SK-N-SH (cell line): ENCODE data around the gene DES. TPM values are rescaled to one million over a fixed set of nuclear protein-coding genes. Genes with fewer than 3 reads are reported as not detected.

Experiments
- CTCF ChIA-PET: fragments of 300-600, 350-600 bp; formaldehyde crosslinking; extraction: SDS; loops from one replicate; lab custom pipeline; 2021; lab: Yijun Ruan, JAX
- POLR2A ChIA-PET: fragments of 350-600 bp; sonication (Branson Sonifier 250); formaldehyde crosslinking; extraction: SDS; loops from one replicate; lab custom pipeline; 2020; ENCODE audit warnings: antibody characterized with exemption, inconsistent platforms; lab: Yijun Ruan, JAX
- DNase-seq: peaks from one replicate; pipeline ENCODE4 v3.0.0; 2012
- H2AFZ ChIP-seq: fragments of 200-600 bp; sonication (generic); 2 replicates; pipeline ENCODE4 v1.8.1; 2016; ENCODE audit warnings: antibody characterized with exemption, mild to moderate bottlenecking, low read depth
- H3F3A ChIP-seq: fragments of 200-600 bp; sonication (generic); replicated peaks from 2 replicates; pipeline ENCODE3; 2016; ENCODE audit warnings: antibody characterized with exemption, mild to moderate bottlenecking; ENCODE audit not compliant: insufficient read depth
- H3K27ac ChIP-seq, 2 experiments: fragments of 200-500 bp in 1 of 2; fragments of 200-600 bp in 1 of 2; sonication (Bioruptor generic) in 1 of 2; sonication (generic), shearing (Covaris generic) in 1 of 2; 2 replicates each; pipeline versions ENCODE4 v1.5.1 to v1.6.1; 2014 to 2016; ENCODE audit warnings: low read depth in 2 of 2, inconsistent platforms in 1 of 2, low read length in 1 of 2, mild to moderate bottlenecking in 1 of 2, mixed read lengths in 1 of 2
- H3K27me3 ChIP-seq: fragments of 200-600 bp; sonication (generic), shearing (Covaris generic); 2 replicates; pipeline ENCODE4 v1.6.1; 2016; ENCODE audit warnings: mixed run types; ENCODE audit not compliant: insufficient read depth
- H3K36me3 ChIP-seq, 2 experiments: fragments of 200-500 bp in 1 of 2; fragments of 200-600 bp in 1 of 2; sonication (Bioruptor generic) in 1 of 2; sonication (generic) in 1 of 2; replicated peaks in 1 of 2; 2 replicates each; pipeline versions ENCODE3 to v1.5.1; 2014 to 2016; ENCODE audit warnings: low read length in 1 of 2, mild to moderate bottlenecking in 1 of 2; ENCODE audit not compliant: insufficient read depth in 2 of 2, control insufficient read depth in 1 of 2
- H3K4me1 ChIP-seq, 2 experiments: fragments of 200-500 bp in 1 of 2; fragments of 200-600 bp in 1 of 2; sonication (Bioruptor generic) in 1 of 2; sonication (generic), shearing (Covaris generic) in 1 of 2; 2 replicates each; pipeline versions ENCODE4 v1.5.1 to v1.6.1; 2014 to 2016; ENCODE audit warnings: low read depth in 1 of 2, low read length in 1 of 2, mixed run types in 1 of 2; ENCODE audit not compliant: insufficient read depth in 2 of 2, control insufficient read depth in 1 of 2
- H3K4me2 ChIP-seq: fragments of 200-600 bp; sonication (generic), shearing (Covaris generic); 2 replicates; pipeline ENCODE4 v1.6.1; 2017; ENCODE audit warnings: mixed run types
- H3K4me3 ChIP-seq, 2 experiments: fragments of 200-500 bp in 1 of 2; fragments of 200-600 bp in 1 of 2; sonication (Bioruptor generic) in 1 of 2; sonication (generic), shearing (Covaris generic) in 1 of 2; 2 replicates each; pipeline versions ENCODE4 v1.5.1 to v1.8.1; 2014 to 2016; ENCODE audit warnings: low read depth in 2 of 2, inconsistent platforms in 1 of 2, low read length in 1 of 2, mild to moderate bottlenecking in 1 of 2, mixed read lengths in 1 of 2, moderate library complexity in 1 of 2
- H3K79me2 ChIP-seq: fragments of 200-600 bp; sonication (generic); 2 replicates; pipeline ENCODE4 v1.8.1; 2017; ENCODE audit warnings: mild to moderate bottlenecking; ENCODE audit not compliant: insufficient read depth
- H3K9ac ChIP-seq: fragments of 200-600 bp; sonication (generic); 2 replicates; pipeline ENCODE4 v1.6.1; 2017; ENCODE audit warnings: mixed run types
- H3K9me2 ChIP-seq: fragments of 200-600 bp; sonication (generic); 2 replicates; pipeline ENCODE4 v1.6.1; 2017; ENCODE audit warnings: mixed run types
- H3K9me3 ChIP-seq: fragments of 200-600 bp; sonication (generic); 2 replicates; pipeline ENCODE4 v1.6.1; 2017; ENCODE audit warnings: mixed run types, mild to moderate bottlenecking, moderate library complexity
- H4K20me1 ChIP-seq: fragments of 200-600 bp; sonication (generic); 2 replicates; pipeline ENCODE4 v1.6.1; 2017; ENCODE audit warnings: mild to moderate bottlenecking, mixed run types; ENCODE audit not compliant: insufficient read depth
- FOSL2 ChIP-seq: IDR thresholded peaks from 2 replicates; pipeline ENCODE4 v1.4.0; 2012; ENCODE audit warnings: low read depth, mild to moderate bottlenecking, moderate library complexity, borderline replicate concordance
- FOXJ3 ChIP-seq: sonication (generic); formaldehyde crosslinking; IDR thresholded peaks from 2 replicates; pipeline ENCODE4 v1.5.1; 2020; ENCODE audit warnings: mild to moderate bottlenecking, missing genetic modification reagents
- FOXM1 ChIP-seq: IDR thresholded peaks from 2 replicates; pipeline ENCODE4 v1.4.0; 2012; ENCODE audit warnings: low read depth, mild to moderate bottlenecking
- GABPA ChIP-seq: IDR thresholded peaks from 2 replicates; pipeline ENCODE4 v1.4.0; 2012; ENCODE audit warnings: low read depth, mild to moderate bottlenecking
- MEF2A ChIP-seq: IDR thresholded peaks from 2 replicates; pipeline ENCODE4 v1.4.0; 2012; ENCODE audit warnings: low read depth, borderline replicate concordance
- MXI1 ChIP-seq: IDR thresholded peaks from 2 replicates; pipeline ENCODE4 v1.6.1; 2012; ENCODE audit warnings: mild to moderate bottlenecking, low read depth, low read length, improper control_type of control experiment
- RAD21 ChIP-seq: IDR thresholded peaks from 2 replicates; pipeline ENCODE4 v1.6.1; 2012; ENCODE audit warnings: mild to moderate bottlenecking, low read length
- RFX5 ChIP-seq: IDR thresholded peaks from 2 replicates; pipeline ENCODE4 v1.6.1; 2012; ENCODE audit warnings: mild to moderate bottlenecking, improper control_type of control experiment, low read length
- RXRA ChIP-seq: IDR thresholded peaks from 2 replicates; pipeline ENCODE4 v1.4.0; 2012; ENCODE audit warnings: low read depth, mild to moderate bottlenecking, borderline replicate concordance
- SMC3 ChIP-seq: IDR thresholded peaks from 2 replicates; pipeline ENCODE4 v1.6.1; 2012; ENCODE audit warnings: low read depth, low read length, improper control_type of control experiment
- YY1 ChIP-seq: IDR thresholded peaks from 2 replicates; pipeline ENCODE4 v1.4.0; 2012; ENCODE audit warnings: low read depth, mild to moderate bottlenecking
- WGBS: methylation state at CpG from one replicate; pipeline ENCODE4 v1.1.6; 2017; ENCODE audit warnings: low lambda C conversion rate; 5-methylcytosine and 5-hydroxymethylcytosine counted together
- polyA plus RNA-seq, 3 experiments: library from polyadenylated mRNA; depleted of rRNA; stranded (reverse); fragments of >200 nt; gene quantifications; 2 replicates each; pipeline ENCODE4 v1.2.3, GENCODE V29; 2012
- TF ChIP-seq, protein P1 (sequence below): IDR thresholded peaks from 2 replicates; pipeline ENCODE4 v1.4.0; 2012; ENCODE audit warnings: low read depth, borderline replicate concordance

The DES gene
- polyA plus RNA-seq, 1 of the 3 experiments (the other 2 are of a cell fraction): 0.21 TPM

DNA sequence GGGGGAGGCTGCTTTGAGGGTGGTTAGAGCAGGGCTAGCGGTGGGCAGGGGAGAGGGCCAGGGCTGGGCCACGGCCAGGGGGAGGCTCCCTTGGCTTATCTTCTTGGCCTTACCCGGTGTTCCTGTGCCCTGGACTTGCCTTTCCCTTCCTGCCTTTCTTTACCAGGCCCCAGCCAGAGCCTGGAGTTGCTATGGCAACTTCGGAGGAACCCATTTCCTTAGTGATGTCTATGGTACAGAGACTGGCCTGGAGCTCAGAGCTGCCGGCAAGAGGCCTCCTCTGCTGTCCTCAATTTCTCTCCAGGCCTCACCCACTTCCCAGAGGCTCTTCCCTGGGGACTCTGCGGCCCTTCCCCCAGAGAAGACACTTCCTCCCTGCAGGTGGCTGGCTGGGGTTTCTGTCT lies 27.9 kb downstream of the DES start:
- Histone ChIP-seq H3K9me2 (no peaks in the 10 kb centered on the region), H4K20me1 (no peaks in the 10 kb centered on the region), H3K79me2 (peaks cover 20% of the 10 kb centered on the region; the same call in 1 of the 2 replicates), H3K27ac (peak overlapping the region; percentile 60 to 75), H3K36me3 (peaks cover 21 to 35% of the 10 kb centered on the region in 2 experiments), H3K4me2 (peak overlapping the region; percentile 96), H3K4me1 (peaks cover 42 to 47% of the 10 kb centered on the region in 2 experiments)
- CTCF ChIA-PET: interaction anchor here (0.9 to 12.5 kb wide), 8 partner anchors 10 to 83 kb away, joined by 3 to 95 read pairs (median 6); no protein-coding TSS in a partner anchor
- peak; percentile 92 for DNase-seq
- no peak for TF ChIP-seq FOXJ3 (CRISPR knock-in tag)
- TF ChIP-seq MXI1: peak; percentile 35; the same call in 1 of the 2 replicates
- peak; percentile 44; the same call in 1 of the 2 replicates for TF ChIP-seq RFX5
- TF ChIP-seq RAD21: peak; percentile 52
- TF ChIP-seq, all 33 proteins: peak for 3
- POLR2A ChIA-PET: interaction anchor here (0.8 kb wide), 1 partner anchor 81 kb away, joined by 4 read pairs; no protein-coding TSS in a partner anchor
- Histone ChIP-seq H2AFZ (no peak overlapping the region), H3F3A (peaks cover 5% of the 10 kb centered on the region), H3K4me3 (peak overlapping the region in 1 of 2 experiments; percentile 20; a peak in 2 of 4 replicates), H3K9ac (peak overlapping the region; percentile 37), H3K9me3 (no peaks in the 10 kb centered on the region), H3K27me3 (no peaks in the 10 kb centered on the region)
- WGBS: 31% methylated on average over 4 of the region's 6 CpGs

GRCh38 chr2:219446689-219447088 lies 28.5 kb downstream of the DES start:
- Histone ChIP-seq H3K9ac (peak overlapping the region; percentile 37), H3F3A (peaks cover 5% of the 10 kb centered on the region), H3K9me2 (no peaks in the 10 kb centered on the region), H3K4me3 (no peak overlapping the region)
- WGBS: 100% methylated on average over 1 of the region's 1 CpG
- TF ChIP-seq, protein P1, sequence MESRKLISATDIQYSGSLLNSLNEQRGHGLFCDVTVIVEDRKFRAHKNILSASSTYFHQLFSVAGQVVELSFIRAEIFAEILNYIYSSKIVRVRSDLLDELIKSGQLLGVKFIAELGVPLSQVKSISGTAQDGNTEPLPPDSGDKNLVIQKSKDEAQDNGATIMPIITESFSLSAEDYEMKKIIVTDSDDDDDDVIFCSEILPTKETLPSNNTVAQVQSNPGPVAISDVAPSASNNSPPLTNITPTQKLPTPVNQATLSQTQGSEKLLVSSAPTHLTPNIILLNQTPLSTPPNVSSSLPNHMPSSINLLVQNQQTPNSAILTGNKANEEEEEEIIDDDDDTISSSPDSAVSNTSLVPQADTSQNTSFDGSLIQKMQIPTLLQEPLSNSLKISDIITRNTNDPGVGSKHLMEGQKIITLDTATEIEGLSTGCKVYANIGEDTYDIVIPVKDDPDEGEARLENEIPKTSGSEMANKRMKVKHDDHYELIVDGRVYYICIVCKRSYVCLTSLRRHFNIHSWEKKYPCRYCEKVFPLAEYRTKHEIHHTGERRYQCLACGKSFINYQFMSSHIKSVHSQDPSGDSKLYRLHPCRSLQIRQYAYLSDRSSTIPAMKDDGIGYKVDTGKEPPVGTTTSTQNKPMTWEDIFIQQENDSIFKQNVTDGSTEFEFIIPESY: no peak
- TF ChIP-seq YY1: no peak
- no peak for TF ChIP-seq GABPA
- TF ChIP-seq FOXM1: no peak
- no peak for TF ChIP-seq SMC3
- no peak for TF ChIP-seq MEF2A
- TF ChIP-seq RXRA: no peak
- TF ChIP-seq FOSL2: no peak
- TF ChIP-seq, all 33 proteins: peak for 0
- H3K79me2 ChIP-seq: peaks cover 20% of the 10 kb centered on the region; the same call in 1 of the 2 replicates
- ChIA-PET CTCF (interaction anchor here (0.9 to 12.5 kb wide), 7 partner anchors 9 to 83 kb away, joined by 3 to 95 read pairs (median 7); no protein-coding TSS in a partner anchor), POLR2A (no interaction called here)
- no peaks in the 10 kb centered on the region for H3K27me3 ChIP-seq
- H3K9me3 ChIP-seq: no peaks in the 10 kb centered on the region
- H3K27ac ChIP-seq: peak overlapping the region; percentile 60 to 75
- H3K4me2 ChIP-seq: peak overlapping the region; percentile 96
- no peak for DNase-seq
- no peak overlapping the region for H2AFZ ChIP-seq
- H3K4me1 ChIP-seq: peaks cover 38 to 48% of the 10 kb centered on the region in 2 experiments
- no peaks in the 10 kb centered on the region for H4K20me1 ChIP-seq
- H3K36me3 ChIP-seq: peaks cover 23 to 36% of the 10 kb centered on the region in 2 experiments
